Central memory CD8-positive, alpha-beta T cell (primary cell): ENCODE measurements around the gene MAD1L1.
"Not testable (repeated sequence)": the region's sequence is repeated elsewhere in the genome, so short reads cannot be mapped to it uniquely, and the experiment has no call there.

Source experiments
- ATAC-seq: fragments of 150-1000 bp; cut with Tn5 transposase; replicated peaks from 2 replicates; pipeline ENCODE4 v1.10.0; 2022; ENCODE audit warnings: mild to moderate bottlenecking, moderate FRiP score, moderate number of reproducible peaks; ENCODE audit not compliant: poor library complexity, severe bottlenecking; ENCODE audit errors: extremely low read depth
- DNase-seq, 2 donors: peaks; one replicate each; pipeline ENCODE4 v3.0.0; 2021; ENCODE audit warnings: low spot score in 2 of 2
- H3K27ac Mint-ChIP-seq: one replicate; pipeline ENCODE4 v1.8.0; 2022; ENCODE audit warnings: low read depth, mild to moderate bottlenecking, moderate library complexity, mixed read lengths
- H3K27me3 Mint-ChIP-seq: one replicate; pipeline ENCODE4 v1.8.0; 2022; ENCODE audit warnings: mixed read lengths
- H3K36me3 Mint-ChIP-seq: one replicate; pipeline ENCODE4 v1.8.0; 2022; ENCODE audit warnings: mild to moderate bottlenecking, moderate library complexity, mixed read lengths; ENCODE audit not compliant: insufficient read depth
- H3K4me1 Mint-ChIP-seq: one replicate; pipeline ENCODE4 v1.8.0; 2022; ENCODE audit warnings: mixed read lengths
- H3K4me3 Mint-ChIP-seq: one replicate; pipeline ENCODE4 v1.8.0; 2022; ENCODE audit warnings: mild to moderate bottlenecking, moderate library complexity, mixed read lengths
- H3K9me3 Mint-ChIP-seq: one replicate; pipeline ENCODE4 v1.8.0; 2022; ENCODE audit warnings: mixed read lengths

Gene MAD1L1

DNA sequence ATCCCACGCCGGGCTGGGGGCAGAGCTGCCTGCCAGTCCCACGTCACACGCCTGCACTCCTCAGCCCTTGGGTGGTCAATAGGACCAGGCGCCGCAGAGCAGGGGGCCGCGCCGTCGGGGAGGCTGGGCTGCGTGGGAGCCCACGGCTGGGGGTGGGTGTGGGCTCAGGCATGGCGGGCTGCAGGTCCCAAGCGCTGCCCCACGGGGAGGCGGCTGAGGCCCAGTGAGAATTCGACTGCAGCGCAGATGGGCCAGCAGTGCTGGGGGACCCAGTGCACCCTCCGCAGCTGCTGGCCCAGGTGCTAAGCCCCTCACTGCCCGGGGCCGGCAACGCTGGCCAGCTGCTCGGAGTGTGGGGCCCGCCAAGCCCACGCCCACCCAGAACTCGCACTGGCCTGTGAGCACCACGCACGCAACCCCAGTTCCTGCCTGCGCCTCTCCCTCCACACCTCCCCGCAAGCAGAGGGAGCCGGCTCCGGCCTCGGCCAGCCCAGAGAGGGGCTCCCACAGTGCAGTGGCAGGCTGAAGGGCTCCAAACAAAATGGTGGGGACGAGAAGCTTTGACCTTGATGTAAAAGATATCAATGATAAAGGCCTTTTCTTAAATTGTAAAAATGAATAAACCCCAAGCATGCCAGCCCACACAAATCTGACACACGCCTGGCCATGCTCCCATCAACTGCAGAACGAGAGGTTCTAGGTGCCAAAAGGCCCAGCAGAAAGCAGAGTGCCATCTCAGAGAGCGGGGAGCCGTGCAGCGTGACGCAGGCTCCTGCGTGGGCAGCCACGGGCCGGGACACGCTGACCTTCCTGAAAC is 255.5 kb downstream of the MAD1L1 start:
- no peak for ATAC-seq
- H3K9me3 Mint-ChIP-seq, result peaks cover 5% of the 10 kb centered on the region
- no peak for DNase-seq
- H3K36me3 Mint-ChIP-seq, result peaks cover 8% of the 10 kb centered on the region
- no peaks in the 10 kb centered on the region for H3K27me3 Mint-ChIP-seq
- H3K4me1 Mint-ChIP-seq, result peaks cover 16% of the 10 kb centered on the region
- H3K4me3 Mint-ChIP-seq, result no peak overlapping the region
- no peak overlapping the region for H3K27ac Mint-ChIP-seq

DNA sequence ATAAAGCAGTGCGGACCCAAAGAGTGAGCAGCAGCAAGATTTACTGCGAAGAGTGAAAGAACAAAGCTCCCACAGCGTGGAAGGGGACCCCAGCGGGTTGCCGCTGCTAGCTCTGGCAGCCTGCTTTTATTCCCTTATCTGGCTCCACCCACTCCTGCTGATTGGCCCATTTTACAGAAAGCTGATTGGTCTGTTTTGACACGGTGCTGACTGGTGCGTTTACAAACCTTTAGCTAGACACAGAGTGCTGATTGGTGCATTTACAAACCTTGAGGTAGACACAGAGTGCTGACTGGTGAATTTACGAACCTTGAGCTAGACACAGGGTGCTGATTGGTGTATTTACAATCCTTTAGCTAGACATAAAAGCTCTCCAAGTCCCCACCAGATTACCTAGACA is 256.2 kb downstream of the MAD1L1 start:
- H3K27ac Mint-ChIP-seq, H3K36me3 Mint-ChIP-seq, H3K4me3 Mint-ChIP-seq, H3K27me3 Mint-ChIP-seq, ATAC-seq, DNase-seq, H3K9me3 Mint-ChIP-seq: not testable (repeated sequence)
- H3K4me1 Mint-ChIP-seq, result peaks cover 22% of the 10 kb centered on the region

DNA sequence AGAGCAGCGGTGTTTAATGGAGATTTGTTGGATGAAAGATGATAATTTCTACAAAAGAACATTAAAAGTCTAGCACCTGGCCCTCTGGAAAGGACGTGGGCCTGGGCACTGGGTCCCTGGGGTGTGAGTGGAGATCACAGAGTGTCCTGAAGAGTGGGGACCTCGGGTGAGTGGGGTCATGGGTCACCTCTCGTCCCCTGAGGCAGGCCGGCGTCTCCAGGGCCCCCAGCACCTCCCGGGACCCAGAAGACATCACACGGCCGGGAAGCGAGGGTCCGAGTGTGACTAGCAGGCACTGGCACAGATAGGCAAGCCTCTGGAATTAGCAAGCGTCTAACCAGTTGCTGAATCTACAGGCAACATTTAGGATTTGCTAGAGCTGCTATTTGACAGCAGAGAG is 257.2 kb downstream of the MAD1L1 start:
- no peak overlapping the region for H3K4me3 Mint-ChIP-seq

DNA sequence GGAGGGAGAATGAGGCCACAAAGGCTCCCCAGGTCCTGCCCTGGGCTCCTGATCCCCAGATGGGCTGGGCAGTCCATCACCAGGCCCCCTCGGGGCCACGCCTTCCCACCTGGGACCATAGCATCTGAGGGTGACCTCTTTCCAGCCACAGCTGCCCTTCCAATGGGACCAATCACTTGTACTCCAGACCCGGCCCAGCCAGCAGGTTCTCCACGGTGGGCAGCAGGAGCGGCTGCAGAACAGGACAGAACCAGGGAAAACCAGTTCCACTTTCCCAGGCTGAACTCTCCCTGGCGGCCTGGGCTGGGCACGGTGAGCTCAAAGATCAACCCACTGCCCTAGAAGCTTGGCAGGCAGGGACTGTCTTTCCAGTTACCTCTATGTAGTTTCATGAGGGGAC is 257.6 kb downstream of the MAD1L1 start:
- ATAC-seq (no peak), DNase-seq (no peak)
- peaks cover 10% of the 10 kb centered on the region for H3K36me3 Mint-ChIP-seq
- no peak overlapping the region for H3K27ac Mint-ChIP-seq
- peaks cover 5% of the 10 kb centered on the region for H3K9me3 Mint-ChIP-seq
- H3K4me1 Mint-ChIP-seq, result peaks cover 22% of the 10 kb centered on the region
- H3K4me3 Mint-ChIP-seq, result no peak overlapping the region
- H3K27me3 Mint-ChIP-seq, result no peaks in the 10 kb centered on the region

More for the DNA sequence above, 257.2 kb downstream of the MAD1L1 start:
- Mint-ChIP-seq H3K36me3 (peaks cover 10% of the 10 kb centered on the region), H3K27me3 (no peaks in the 10 kb centered on the region), H3K9me3 (peaks cover 5% of the 10 kb centered on the region), H3K27ac (no peak overlapping the region), H3K4me1 (peaks cover 22% of the 10 kb centered on the region)
- ATAC-seq (no peak), DNase-seq (no peak)

DNA sequence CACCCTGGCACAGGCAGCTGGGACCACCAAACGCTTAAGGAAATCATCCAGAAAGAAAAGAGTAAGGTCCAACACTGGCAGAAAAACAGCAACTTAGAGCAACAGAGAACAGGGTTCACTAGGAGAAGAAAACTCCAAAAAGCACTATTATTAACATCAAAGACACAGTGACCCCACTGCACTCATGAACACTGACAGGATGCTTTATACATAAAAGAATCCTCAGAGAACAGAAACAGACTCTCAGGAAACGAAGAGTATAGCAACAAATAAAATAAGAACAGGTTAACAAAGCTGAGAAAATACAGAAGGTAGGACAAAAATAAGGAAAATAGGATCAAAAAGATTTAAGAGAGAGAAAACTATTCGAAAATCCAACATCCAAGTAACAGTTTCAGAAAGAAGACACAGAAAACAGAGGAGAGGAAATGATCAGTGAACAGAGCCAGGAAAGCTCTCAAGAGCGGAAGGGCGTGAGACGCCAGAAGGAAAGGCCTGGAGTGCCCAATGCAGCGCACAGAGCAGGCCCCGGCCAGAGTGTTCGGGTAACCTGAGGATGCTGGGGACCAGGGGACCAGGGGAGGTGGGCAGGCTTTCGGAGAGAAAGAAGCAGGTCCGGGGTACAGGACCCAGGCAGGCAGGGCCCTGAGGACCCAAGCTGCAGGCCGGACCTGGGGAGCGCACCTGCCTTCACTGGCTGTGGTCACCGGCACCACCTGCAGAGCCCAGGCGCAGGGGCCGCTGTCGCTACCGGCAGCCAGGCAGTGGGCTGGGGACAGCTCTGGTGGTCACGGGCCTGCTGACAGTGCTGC is 258.2 kb downstream of the MAD1L1 start:
- ATAC-seq (no peak), DNase-seq (no peak)
- Mint-ChIP-seq H3K27ac (peak overlapping the region; percentile 78), H3K4me3 (no peak overlapping the region), H3K36me3 (peaks cover 10% of the 10 kb centered on the region), H3K9me3 (peaks cover 5% of the 10 kb centered on the region), H3K4me1 (peaks cover 28% of the 10 kb centered on the region), H3K27me3 (no peaks in the 10 kb centered on the region)

DNA sequence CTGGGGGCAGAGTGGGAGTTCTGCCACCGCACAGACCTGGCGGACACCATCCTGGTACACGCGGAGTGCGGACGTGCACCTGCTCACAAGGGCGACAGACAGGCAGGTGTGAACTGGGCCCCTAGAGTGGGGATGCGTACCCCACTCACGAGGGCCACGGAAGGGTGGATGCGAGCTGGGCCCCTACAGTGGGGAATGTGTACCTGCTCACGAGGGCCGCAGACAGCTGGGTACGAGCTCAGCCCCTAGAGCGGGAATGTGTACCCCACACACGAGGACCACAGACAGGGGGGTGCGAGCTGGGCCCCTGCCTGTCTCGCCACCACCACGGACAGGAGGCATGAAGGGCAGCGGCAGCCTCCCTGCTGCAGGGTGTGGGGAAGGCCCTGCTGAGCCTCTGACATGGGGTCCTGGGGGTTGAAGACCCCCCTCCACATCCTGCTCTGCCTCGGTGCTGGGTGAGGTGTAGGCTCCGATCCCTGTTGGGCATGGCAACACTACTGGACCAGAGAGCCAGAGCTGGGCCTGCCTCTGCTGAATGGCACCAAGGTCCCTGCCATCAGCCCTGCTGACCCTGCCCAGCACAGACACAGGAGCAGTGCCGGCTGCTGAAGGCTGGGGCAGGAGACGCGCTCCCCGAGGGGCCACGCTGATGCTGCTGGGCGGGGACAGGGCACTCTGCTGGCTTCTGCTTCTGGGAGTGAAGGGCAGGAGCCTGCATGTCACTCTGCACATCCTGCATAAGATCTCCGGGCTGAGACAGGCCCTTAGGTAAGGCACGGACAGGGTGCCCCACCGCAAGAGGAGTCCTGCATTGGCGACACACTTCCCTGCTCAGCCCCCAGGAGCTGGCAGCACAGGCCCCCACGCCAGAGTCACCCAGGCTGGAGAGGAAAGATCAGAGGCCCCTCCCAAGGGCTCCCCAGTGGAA is 259.2 kb downstream of the MAD1L1 start:
- Mint-ChIP-seq H3K9me3 (peaks cover 5% of the 10 kb centered on the region), H3K27ac (peak overlapping the region; percentile 78), H3K27me3 (no peaks in the 10 kb centered on the region), H3K4me1 (peaks cover 30% of the 10 kb centered on the region), H3K36me3 (peaks cover 10% of the 10 kb centered on the region), H3K4me3 (no peak overlapping the region)
- ATAC-seq, result no peak
- DNase-seq, result no peak

DNA sequence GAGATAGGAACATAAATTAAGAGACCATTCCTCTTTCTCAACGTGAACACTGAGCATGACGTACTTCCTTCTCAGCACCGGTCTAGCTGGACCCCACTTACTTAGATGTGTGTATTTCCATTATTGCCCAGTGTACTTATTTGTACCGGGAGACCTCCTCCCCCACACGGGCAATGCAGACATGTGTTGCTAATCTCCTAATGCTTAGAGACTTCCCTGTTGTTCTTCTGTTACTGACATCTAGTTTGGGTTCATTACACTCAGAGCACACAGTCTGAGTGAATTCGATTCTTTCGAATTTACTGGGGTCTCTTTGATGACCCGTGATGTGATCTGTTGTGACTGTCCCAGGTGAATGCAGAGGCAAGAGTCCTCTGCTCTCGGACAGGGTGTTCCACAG is 260.0 kb downstream of the MAD1L1 start:
- DNase-seq (no peak), ATAC-seq (no peak)
- H3K36me3 Mint-ChIP-seq, result peaks cover 7% of the 10 kb centered on the region
- H3K27ac Mint-ChIP-seq, result no peak overlapping the region
- no peak overlapping the region for H3K4me3 Mint-ChIP-seq
- peaks cover 5% of the 10 kb centered on the region for H3K9me3 Mint-ChIP-seq
- H3K27me3 Mint-ChIP-seq, result no peaks in the 10 kb centered on the region
- H3K4me1 Mint-ChIP-seq, result peaks cover 34% of the 10 kb centered on the region

DNA sequence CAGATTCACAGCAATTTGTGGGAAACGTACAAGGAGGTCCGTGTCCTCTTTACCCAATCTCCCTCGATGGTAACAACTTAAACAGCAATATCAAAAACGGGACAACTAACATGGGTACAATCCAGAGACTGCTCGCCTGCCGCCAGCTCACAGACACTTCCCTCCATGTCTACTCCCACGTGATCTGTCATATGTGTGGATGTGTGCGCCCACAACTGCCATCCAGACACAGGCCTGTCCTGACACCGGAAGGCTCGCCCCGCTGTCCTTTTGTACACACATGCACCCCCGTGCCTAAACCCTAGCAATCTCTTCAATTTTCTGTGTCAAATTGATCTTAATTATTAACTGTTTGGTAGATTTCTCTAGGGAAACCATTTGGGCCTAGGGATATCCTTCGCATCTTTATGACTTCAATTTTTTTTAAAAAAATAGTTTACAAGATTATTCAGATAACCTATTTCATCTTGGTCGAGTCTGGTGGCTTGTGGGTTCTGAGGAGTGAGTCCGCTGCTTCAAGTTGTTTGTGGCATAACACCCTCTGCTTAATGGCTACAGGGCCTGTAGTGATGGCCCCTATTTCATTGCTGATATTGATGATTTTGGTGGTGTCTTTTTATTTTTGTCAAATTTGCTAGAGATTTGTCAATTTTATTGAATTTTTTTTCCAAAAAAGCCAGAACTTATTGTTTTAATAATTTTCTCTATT is 260.6 kb downstream of the MAD1L1 start:
- Mint-ChIP-seq H3K9me3 (peaks cover 5% of the 10 kb centered on the region), H3K27ac (no peak overlapping the region), H3K4me3 (no peak overlapping the region), H3K36me3 (peaks cover 7% of the 10 kb centered on the region), H3K27me3 (no peaks in the 10 kb centered on the region), H3K4me1 (peaks cover 40% of the 10 kb centered on the region)
- DNase-seq (no peak), ATAC-seq (no peak)

DNA sequence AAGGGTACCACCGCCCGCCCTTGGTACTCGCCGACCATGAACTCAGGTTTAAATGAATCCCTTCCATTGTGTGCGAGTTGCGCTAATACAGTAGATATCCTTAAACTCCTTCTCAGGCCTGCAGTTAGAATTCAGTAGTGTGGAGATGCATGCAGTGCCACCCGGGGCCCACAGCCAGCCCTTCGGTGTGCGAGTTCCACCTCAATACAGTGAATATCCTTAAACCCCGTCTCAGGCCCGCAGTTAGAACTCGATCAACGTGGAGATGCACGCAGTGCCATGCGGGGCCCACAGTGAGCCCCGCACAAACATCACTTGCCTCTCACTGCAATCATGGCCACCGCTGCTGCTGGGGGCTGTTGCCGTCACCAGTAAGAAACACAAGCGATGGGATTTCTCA is 261.9 kb downstream of the MAD1L1 start:
- DNase-seq, result no peak
- no peak overlapping the region for H3K4me3 Mint-ChIP-seq
- H3K4me1 Mint-ChIP-seq, result peaks cover 42% of the 10 kb centered on the region
- H3K9me3 Mint-ChIP-seq, result peaks cover 5% of the 10 kb centered on the region
- no peak overlapping the region for H3K27ac Mint-ChIP-seq
- ATAC-seq, result no peak
- H3K27me3 Mint-ChIP-seq, result no peaks in the 10 kb centered on the region
- peaks cover 6% of the 10 kb centered on the region for H3K36me3 Mint-ChIP-seq

DNA sequence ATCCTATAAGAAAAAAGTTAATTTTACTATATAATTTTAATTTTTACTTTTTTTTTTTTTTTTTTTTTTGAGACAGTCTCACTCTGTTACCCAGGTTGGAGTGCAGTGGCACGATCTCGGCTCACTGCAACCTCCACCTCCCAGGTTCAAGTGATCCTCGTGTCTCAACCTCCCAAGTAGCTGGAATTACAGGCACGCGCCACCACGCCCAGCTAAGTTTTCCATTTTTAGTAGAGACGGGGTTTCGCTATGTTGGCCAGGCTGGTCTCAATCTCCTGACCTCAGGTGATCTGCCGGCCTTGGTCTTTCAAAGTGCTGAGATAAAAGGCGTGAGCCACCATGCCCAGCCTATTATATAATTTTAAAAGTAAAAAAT is 262.5 kb downstream of the MAD1L1 start:
- H3K27me3 Mint-ChIP-seq, H3K27ac Mint-ChIP-seq, ATAC-seq, H3K9me3 Mint-ChIP-seq, DNase-seq, H3K36me3 Mint-ChIP-seq, H3K4me3 Mint-ChIP-seq: not testable (repeated sequence)
- H3K4me1 Mint-ChIP-seq, result peaks cover 42% of the 10 kb centered on the region

DNA sequence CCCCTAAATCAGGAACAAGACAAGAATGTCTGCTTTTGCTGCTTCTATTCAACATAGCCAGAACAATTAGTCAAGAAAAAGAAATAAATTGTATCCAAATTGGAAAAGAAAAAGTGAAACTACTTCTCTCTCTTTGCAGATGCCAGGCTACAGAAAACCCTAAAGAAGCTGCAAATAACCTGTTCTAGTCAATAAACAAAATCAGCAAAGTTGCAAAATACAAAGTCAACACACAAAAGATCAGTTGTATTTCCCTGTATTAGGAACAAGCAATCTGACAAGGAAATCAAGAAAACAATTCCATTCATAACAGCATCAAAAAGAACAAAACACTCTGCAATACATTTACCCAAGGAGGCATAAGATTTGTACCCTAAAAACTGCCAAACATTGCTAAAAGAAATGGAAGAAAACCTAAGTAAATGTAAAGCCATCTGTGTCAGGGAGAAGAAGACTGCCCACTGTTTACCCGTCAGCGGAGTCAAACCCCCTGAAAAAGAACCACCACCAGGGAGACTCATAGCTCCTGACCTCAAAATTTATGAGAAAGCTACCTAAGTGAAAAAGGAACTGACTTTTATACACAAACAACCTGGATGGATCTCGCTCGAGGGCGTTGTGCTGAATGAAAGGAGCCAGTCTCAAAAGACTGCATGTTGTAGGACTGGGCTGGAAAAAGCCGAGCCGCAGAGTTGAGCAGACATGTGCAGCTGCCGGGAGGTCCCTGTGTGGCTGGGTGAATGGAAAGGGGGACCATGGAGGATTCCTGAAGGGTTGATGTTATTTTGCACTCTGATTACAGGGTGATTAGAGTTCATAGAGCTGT is 263.1 kb downstream of the MAD1L1 start:
- peaks cover 42% of the 10 kb centered on the region for H3K4me1 Mint-ChIP-seq
- no peaks in the 10 kb centered on the region for H3K27me3 Mint-ChIP-seq
- ATAC-seq, result no peak
- no peak for DNase-seq
- no peak overlapping the region for H3K27ac Mint-ChIP-seq
- no peak overlapping the region for H3K4me3 Mint-ChIP-seq
- H3K36me3 Mint-ChIP-seq, result peaks cover 6% of the 10 kb centered on the region
- peaks cover 5% of the 10 kb centered on the region for H3K9me3 Mint-ChIP-seq
